D721Med (cell line): Measurements from ENCODE around the gene CTAGE9.
"Not testable (repeated sequence)": the region's sequence is repeated elsewhere in the genome, so short reads cannot be mapped to it uniquely, and the experiment has no call there.

Experiments used
- DNase-seq: peaks from one replicate; pipeline ENCODE4 v3.0.0; 2011; ENCODE audit warnings: low spot score; ENCODE audit not compliant: insufficient read length
- FAIRE-seq: peaks from 2 replicates; lab custom pipeline; 2011; peaks lifted over from hg19 to GRCh38; lab: Jason Lieb, UNC
- TF ChIP-seq, protein P1 (sequence below): IDR thresholded peaks from 2 replicates; pipeline ENCODE4 v1.5.1; 2012; ENCODE audit warnings: mild to moderate bottlenecking, control low read depth; ENCODE audit not compliant: insufficient read depth; ENCODE audit errors: missing control alignments

The CTAGE9 gene

DNA sequence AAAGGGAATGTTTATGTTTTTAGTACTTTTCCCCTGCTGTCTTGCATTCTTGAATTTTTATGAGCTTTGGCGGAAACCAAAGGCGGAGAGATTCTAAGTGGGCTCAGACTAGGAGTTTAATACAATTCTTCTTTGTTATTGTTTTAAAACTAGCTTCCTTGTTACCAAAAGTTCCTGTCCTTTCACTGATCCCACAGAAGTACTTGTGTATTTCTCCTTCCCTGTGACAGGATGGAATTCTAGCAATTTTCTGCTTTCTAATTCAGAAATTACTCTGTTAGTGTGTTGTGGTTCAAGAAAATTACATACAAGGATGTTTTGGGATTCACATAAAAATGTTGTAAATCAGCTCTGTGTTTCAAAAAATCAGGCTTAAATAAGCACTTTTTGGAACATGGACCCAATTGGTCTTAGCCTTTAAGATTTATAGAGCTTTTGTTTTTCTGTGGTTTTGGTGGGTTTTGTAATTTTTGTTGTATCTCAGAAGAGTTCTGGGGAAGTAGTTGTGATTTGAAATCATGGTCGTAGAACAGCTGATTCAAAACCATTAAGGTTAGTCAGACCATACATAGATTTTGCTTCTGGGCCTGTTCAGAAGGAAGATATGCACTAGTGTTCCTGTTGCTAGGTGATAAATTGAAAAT lies 17.6 kb upstream of the CTAGE9 start:
- FAIRE-seq = no peak

DNA sequence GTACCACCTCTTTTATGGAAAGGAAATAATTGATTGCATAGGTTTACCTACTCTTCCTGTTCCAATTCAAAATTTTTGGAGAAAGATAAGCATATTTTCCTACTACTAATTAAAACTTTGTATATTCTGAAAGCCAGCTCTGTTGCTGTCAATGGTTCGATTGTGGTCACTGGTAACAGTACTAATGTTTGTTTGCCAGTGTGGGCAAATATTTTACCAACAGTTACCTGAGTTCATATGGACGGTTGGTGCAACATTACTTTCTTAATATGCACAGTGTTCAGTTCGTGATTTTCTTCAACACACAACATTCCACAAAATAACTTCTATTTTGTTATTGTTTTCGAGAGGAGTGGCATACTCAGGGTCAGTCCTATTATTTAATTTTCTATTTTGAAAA lies 17.1 kb upstream of the CTAGE9 start:
- no peak for FAIRE-seq
- DNase-seq = no peak
- TF ChIP-seq, protein P1, sequence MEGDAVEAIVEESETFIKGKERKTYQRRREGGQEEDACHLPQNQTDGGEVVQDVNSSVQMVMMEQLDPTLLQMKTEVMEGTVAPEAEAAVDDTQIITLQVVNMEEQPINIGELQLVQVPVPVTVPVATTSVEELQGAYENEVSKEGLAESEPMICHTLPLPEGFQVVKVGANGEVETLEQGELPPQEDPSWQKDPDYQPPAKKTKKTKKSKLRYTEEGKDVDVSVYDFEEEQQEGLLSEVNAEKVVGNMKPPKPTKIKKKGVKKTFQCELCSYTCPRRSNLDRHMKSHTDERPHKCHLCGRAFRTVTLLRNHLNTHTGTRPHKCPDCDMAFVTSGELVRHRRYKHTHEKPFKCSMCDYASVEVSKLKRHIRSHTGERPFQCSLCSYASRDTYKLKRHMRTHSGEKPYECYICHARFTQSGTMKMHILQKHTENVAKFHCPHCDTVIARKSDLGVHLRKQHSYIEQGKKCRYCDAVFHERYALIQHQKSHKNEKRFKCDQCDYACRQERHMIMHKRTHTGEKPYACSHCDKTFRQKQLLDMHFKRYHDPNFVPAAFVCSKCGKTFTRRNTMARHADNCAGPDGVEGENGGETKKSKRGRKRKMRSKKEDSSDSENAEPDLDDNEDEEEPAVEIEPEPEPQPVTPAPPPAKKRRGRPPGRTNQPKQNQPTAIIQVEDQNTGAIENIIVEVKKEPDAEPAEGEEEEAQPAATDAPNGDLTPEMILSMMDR = no peak

More for the DNA sequence above, 17.6 kb upstream of the CTAGE9 start:
- DNase-seq = no peak
- TF ChIP-seq, protein P1 = no peak

DNA sequence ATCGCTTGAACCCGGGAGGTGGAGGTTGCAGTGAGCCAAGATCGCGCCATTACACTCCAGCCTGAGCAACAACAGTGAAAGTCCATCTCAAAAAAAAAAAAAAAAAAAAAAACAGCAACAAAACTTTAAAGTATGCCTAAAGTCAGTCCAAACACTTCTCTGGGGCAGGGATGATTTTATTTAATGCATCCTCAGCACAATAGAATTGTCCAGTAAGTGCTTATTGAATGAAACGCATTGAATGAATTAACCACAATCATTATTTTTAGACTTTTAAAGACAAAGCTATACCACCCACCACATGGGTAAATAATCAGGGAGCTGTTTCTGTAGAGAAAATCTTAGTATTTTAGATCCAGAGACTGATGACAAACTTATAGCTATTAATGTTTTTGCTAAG lies 16.6 kb upstream of the CTAGE9 start:
- DNase-seq = no peak
- TF ChIP-seq, protein P1 = no peak
- FAIRE-seq = no peak

DNA sequence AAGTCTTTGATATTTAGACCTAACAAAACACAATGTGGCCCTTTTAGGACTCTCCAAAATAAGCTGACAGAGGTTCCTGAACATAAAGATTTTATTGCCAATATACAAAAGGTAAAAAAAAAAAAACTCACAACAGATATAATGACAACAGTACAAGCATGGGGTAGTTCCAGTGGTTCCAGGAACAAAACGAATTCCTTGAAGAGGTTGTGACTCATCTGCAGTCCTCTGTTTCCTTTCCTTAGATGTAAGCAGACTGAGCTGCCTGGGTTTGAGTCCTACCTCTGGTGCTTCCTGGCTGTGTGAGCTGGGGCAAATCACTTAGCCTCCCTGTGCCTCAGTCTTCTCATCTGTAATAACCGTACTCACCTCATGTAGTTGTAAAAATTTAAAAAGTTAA lies 13.3 kb upstream of the CTAGE9 start:
- DNase-seq = no peak
- no peak for FAIRE-seq
- TF ChIP-seq, protein P1 = no peak

DNA sequence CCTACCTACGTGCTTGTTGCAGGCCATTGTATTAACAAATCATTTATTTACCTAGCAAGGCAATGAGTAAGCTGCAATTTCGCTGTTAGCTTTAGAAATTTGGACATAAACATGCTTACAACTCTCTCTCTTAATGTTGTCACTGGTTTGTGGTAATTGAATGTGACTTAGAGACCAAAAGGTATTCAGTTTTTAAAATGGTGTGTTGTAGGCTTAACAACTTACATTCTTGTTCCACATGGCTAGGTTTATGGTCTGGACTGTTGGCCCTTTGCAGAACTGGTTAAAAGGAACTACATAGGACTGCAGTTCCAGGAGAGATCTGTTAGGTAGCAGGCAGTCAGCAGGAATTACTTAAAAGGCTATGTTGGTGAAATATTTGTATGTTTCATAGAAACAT lies 10.3 kb upstream of the CTAGE9 start:
- DNase-seq = no peak
- no peak for FAIRE-seq

DNA sequence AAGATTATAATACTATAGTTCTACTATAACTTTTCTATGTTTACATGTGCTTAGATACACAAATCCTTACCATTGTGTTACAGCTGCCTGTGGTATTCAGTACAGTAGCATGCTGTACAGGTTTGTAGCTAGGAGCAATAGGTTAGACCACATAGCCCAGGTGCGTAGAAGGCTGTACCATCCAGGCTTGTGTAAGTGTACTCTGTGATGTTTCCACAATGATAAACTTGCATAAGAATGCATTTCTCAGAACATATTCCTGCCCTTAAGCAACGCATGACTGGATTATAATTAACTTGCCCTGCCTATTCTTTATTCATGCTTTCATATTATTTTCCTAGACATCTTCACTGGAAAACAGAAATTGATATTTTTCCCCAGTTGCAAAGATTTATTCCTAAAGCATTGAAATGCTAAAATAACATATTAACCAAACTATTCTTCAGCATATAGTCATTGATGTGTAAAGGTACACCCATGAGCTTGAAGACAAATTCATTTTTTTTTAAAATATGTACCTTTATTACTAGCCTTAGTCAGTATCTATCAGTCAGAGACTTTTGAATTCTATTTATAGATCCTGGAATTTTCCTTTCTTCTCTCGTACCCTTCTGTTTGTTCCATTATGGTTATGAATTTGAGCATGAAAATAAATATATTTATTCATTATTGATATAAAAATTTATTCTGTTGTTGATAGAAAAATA lies 7.2 kb upstream of the CTAGE9 start:
- TF ChIP-seq, protein P1 = no peak
- DNase-seq (no peak), FAIRE-seq (no peak)

More for the DNA sequence above, 10.3 kb upstream of the CTAGE9 start:
- TF ChIP-seq, protein P1 = no peak

DNA sequence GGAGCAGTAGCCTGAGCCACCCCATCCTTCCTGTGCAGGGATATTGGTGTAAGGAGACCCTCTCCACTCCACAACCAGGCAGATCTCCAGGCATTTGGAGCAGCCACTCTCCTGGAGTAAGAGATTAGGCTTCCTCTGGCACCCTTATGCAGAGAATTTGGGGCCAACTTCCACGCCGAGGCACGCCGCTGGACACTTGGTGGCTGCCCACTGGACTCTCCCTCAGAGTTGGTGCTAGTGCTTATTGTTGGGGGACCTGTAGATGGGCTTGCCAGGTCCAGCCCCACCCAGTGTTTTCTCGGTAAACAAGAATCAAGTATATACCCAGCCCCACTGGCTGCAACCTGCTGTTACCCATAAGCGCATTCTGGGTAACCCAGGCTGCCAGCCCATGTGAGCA lies 4.8 kb upstream of the CTAGE9 start:
- FAIRE-seq = not testable (repeated sequence)

DNA sequence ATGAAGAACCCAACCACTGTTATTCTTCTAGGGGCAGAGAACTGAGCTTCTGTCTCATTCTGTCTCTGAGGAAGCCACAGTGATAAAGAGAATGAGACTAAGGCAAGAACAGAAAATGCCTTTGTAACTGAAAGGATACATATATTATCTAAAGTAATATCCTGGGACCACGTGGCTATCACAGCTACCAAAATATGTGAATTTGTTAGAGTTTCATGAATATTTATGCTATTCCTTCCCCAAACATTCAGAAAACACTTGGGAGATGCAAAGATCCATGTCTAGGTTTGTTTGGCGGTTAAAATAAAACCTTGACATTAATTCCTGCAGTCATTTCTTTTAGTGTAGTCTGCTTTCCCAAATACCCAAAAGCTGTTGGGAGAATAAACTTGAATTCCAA lies 6.9 kb downstream of the CTAGE9 start:
- DNase-seq = not testable (repeated sequence)

More for the DNA sequence above, 4.8 kb upstream of the CTAGE9 start:
- not testable (repeated sequence) for DNase-seq

DNA sequence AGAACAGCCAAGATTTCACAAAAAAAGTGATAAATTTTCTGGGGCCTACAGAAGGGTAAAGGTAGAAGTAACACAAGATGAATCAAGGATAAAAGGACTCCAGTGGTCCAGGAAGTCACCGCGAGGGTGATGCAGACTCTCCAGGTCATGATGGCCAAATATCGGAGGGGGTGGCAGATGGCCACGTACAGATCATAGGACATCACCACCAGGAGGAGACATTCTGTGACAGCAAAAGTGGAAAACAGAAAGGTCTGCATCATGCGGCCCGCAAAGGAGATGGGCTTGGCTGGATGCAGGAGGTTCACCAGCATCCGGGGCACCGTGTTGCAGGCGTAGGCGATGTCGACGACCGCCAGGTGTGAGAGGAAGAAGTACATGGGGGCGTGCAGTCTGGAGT lies 10.0 kb downstream of the CTAGE9 start:
- FAIRE-seq, DNase-seq: not testable (repeated sequence)

More for the DNA sequence above, 6.9 kb downstream of the CTAGE9 start:
- not testable (repeated sequence) for FAIRE-seq
